Measurements from ENCODE around the gene ARSI. TPM values are rescaled to one million over a fixed set of nuclear protein-coding genes. Genes with fewer than 3 reads are reported as not detected.

ARSI gene
- total and polyA plus RNA-seq, 2 donors (not counting 3 experiments of a cell fraction or from before 2014, with no cell fraction given), result 0.17 to 0.20 TPM

DNA sequence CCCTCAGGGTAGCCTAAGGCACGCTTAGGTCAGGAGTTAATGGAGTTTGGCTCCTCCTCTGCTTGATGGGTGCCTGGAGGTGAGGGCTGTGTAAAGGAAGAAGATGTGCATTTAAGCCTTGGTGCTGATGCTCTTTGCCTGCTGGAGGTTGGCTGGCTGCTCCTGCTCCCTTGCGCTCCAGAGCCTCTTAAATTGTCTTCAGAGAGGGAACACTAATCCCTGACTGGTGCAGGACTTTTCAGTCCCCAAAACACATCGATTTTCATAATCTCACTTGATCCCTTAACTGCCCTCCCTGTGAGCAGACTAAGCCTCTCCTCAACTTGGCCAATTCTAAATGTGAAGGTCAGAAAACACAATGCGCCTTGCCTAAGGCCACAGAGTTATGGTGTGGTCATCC lies 38.6 kb upstream of the ARSI start:
- H3K79me2 ChIP-seq (ENCODE audit: control insufficient read depth, insufficient read depth, low read length), result no peaks in the 10 kb centered on the region
- H3K9me3 ChIP-seq (replicated peaks; ENCODE audit: control insufficient read depth, insufficient read depth, low read length), result no peaks in the 10 kb centered on the region
- dilution Hi-C loops (cut with MboI; ENCODE audit: extremely low pct_ligation_motif_present, low sequenced_read_pairs), result no loop called here
- H3K9me1 ChIP-seq (replicated peaks; ENCODE audit: control insufficient read depth, extremely low read depth, insufficient read depth, low read length), result no peaks in the 10 kb centered on the region
- H3K9ac ChIP-seq (replicated peaks; ENCODE audit: extremely low read depth, insufficient read depth, low read length), result no peak overlapping the region
- intact Hi-C loops (cut with micrococcal nuclease), result no loop called here
- H3K4me2 ChIP-seq (ENCODE audit: insufficient read depth, low read length), result no peak overlapping the region
- no peak overlapping the region for H3K4me3 ChIP-seq (replicated peaks in 1 of 3; ENCODE audit: insufficient read depth in 1 of 3, low read depth in 1 of 3, low read length in 3 of 3)
- BruUV-seq (replicated peaks), result no TSS peak
- peaks cover 2 to 3% of the 10 kb centered on the region in 2 experiments for H3K27me3 ChIP-seq (ENCODE audit: control insufficient read depth in 2 of 2, insufficient read depth in 2 of 2, low read length in 2 of 2)
- DNase-seq (ENCODE audit: low read depth, low spot score) (no peak), FAIRE-seq (no peak)
- H2AFZ ChIP-seq (ENCODE audit: low read depth, low read length), result no peak overlapping the region
- TF ChIP-seq, protein P1, sequence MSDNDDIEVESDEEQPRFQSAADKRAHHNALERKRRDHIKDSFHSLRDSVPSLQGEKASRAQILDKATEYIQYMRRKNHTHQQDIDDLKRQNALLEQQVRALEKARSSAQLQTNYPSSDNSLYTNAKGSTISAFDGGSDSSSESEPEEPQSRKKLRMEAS (IDR thresholded peaks at IDR 0.05; ENCODE audit: insufficient read depth, insufficient read length), result no peak
- TF ChIP-seq EZH2 (IDR thresholded peaks at IDR 0.05; ENCODE audit: borderline replicate concordance, low read depth, low read length, severe bottlenecking) (no peak), POLR2A (IDR thresholded peaks at IDR 0.05; ENCODE audit: low read depth, low read length) (no peak), GATA2 (IDR thresholded peaks at IDR 0.05; ENCODE audit: insufficient read depth, insufficient read length, low read depth, low read length) (no peak), FOS (IDR thresholded peaks at IDR 0.05; ENCODE audit: borderline replicate concordance, insufficient read depth, low read length) (no peak), MYC (IDR thresholded peaks at IDR 0.05; ENCODE audit: low read depth, low read length) (no peak)
- ChIA-PET CTCF (interaction anchor here (1.2 kb wide), 1 partner anchor 23 kb away, joined by 5 read pairs; no protein-coding TSS in a partner anchor), POLR2A (no interaction called here)
- H3K4me1 ChIP-seq (ENCODE audit: control insufficient read depth, extremely low read depth, insufficient read depth, low read length), result no peaks in the 10 kb centered on the region
- no peak overlapping the region for H3K27ac ChIP-seq (ENCODE audit: insufficient read depth, low read depth, low read length)
- H4K20me1 ChIP-seq (replicated peaks; ENCODE audit: control insufficient read depth, extremely low read depth, insufficient read depth, low read length), result no peaks in the 10 kb centered on the region
- H3K36me3 ChIP-seq (ENCODE audit: control insufficient read depth in 2 of 2, extremely low read depth in 1 of 2, insufficient read depth in 2 of 2, low read length in 2 of 2), result no peaks in the 10 kb centered on the region

DNA sequence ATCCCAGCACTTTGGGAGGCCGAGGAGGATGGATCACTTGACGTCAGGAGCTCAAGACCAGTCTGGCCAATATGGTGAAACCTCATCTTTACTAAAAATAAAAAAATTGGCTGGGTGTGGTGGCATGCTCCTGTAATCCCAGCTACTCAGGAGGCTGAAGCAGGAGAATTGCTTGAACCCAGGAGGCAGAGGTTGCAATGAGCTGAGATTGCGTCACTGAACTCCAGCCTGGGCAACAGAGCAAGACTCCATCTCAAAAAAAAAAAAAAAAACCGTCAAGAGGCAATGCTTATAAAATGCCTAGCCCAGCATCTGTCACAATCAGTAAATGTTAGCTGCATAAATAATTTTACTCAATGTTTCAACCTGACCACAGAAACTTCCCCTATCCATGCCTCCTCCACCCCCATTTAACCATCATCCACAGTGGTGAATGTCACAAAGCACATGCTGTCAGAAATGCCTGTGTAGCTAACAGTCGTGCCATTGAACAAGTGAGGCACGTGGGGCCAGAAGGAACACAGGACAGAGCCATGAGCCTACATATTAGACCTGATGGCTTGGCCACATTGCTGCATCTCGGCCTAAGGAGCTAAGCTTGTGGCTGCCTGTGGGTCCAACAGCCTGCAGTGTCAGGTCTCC lies 38.0 kb upstream of the ARSI start:
- intact Hi-C loops (cut with micrococcal nuclease) (no loop called here), dilution Hi-C loops (cut with MboI; ENCODE audit: extremely low pct_ligation_motif_present, low sequenced_read_pairs) (no loop called here)
- ChIA-PET POLR2A (no interaction called here), CTCF (interaction anchor here (1.2 kb wide), 1 partner anchor 23 kb away, joined by 5 read pairs; no protein-coding TSS in a partner anchor)
- Histone ChIP-seq H3K9ac (replicated peaks; ENCODE audit: extremely low read depth, insufficient read depth, low read length) (no peak overlapping the region), H3K4me1 (ENCODE audit: control insufficient read depth, extremely low read depth, insufficient read depth, low read length) (no peaks in the 10 kb centered on the region), H4K20me1 (replicated peaks; ENCODE audit: control insufficient read depth, extremely low read depth, insufficient read depth, low read length) (no peaks in the 10 kb centered on the region), H3K27ac (ENCODE audit: insufficient read depth, low read depth, low read length) (no peak overlapping the region), H3K4me2 (ENCODE audit: insufficient read depth, low read length) (no peak overlapping the region), H3K79me2 (ENCODE audit: control insufficient read depth, insufficient read depth, low read length) (no peaks in the 10 kb centered on the region), H3K27me3 (ENCODE audit: control insufficient read depth in 2 of 2, insufficient read depth in 2 of 2, low read length in 2 of 2) (peaks cover 2 to 3% of the 10 kb centered on the region in 2 experiments), H3K9me1 (replicated peaks; ENCODE audit: control insufficient read depth, extremely low read depth, insufficient read depth, low read length) (no peaks in the 10 kb centered on the region), H3K4me3 (replicated peaks in 1 of 3; ENCODE audit: insufficient read depth in 1 of 3, low read depth in 1 of 3, low read length in 3 of 3) (no peak overlapping the region), H3K36me3 (ENCODE audit: control insufficient read depth in 2 of 2, extremely low read depth in 1 of 2, insufficient read depth in 2 of 2, low read length in 2 of 2) (no peaks in the 10 kb centered on the region), H3K9me3 (replicated peaks; ENCODE audit: control insufficient read depth, insufficient read depth, low read length) (no peaks in the 10 kb centered on the region), H2AFZ (ENCODE audit: low read depth, low read length) (no peak overlapping the region)
- FAIRE-seq, result no peak
- no TSS peak for BruUV-seq (replicated peaks)
- no peak for TF ChIP-seq JUN (IDR thresholded peaks at IDR 0.05; ENCODE audit: borderline replicate concordance, insufficient read depth, insufficient read length, low read depth)
- TF ChIP-seq MYC (IDR thresholded peaks at IDR 0.05; ENCODE audit: low read depth, low read length), result no peak
- TF ChIP-seq POLR2A (IDR thresholded peaks at IDR 0.05; ENCODE audit: low read depth, low read length), result no peak
- no peak for TF ChIP-seq FOS (IDR thresholded peaks at IDR 0.05; ENCODE audit: borderline replicate concordance, insufficient read depth, low read length)
- no peak for TF ChIP-seq POLR2AphosphoS5 (IDR thresholded peaks at IDR 0.05; ENCODE audit: insufficient read depth, low read depth, low read length)
- TF ChIP-seq, protein P2, sequence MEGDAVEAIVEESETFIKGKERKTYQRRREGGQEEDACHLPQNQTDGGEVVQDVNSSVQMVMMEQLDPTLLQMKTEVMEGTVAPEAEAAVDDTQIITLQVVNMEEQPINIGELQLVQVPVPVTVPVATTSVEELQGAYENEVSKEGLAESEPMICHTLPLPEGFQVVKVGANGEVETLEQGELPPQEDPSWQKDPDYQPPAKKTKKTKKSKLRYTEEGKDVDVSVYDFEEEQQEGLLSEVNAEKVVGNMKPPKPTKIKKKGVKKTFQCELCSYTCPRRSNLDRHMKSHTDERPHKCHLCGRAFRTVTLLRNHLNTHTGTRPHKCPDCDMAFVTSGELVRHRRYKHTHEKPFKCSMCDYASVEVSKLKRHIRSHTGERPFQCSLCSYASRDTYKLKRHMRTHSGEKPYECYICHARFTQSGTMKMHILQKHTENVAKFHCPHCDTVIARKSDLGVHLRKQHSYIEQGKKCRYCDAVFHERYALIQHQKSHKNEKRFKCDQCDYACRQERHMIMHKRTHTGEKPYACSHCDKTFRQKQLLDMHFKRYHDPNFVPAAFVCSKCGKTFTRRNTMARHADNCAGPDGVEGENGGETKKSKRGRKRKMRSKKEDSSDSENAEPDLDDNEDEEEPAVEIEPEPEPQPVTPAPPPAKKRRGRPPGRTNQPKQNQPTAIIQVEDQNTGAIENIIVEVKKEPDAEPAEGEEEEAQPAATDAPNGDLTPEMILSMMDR (IDR thresholded peaks at IDR 0.05; ENCODE audit: extremely low read depth in 1 of 2, insufficient read depth in 1 of 2, low read depth in 1 of 2, low read length in 2 of 2), result no peak
- TF ChIP-seq EZH2 (IDR thresholded peaks at IDR 0.05; ENCODE audit: borderline replicate concordance, low read depth, low read length, severe bottlenecking), result no peak
- no peak for TF ChIP-seq GATA2 (IDR thresholded peaks at IDR 0.05; ENCODE audit: insufficient read depth, insufficient read length, low read depth, low read length)
- TF ChIP-seq, protein P1 (IDR thresholded peaks at IDR 0.05; ENCODE audit: insufficient read depth, insufficient read length), result no peak
- no peak for DNase-seq (ENCODE audit: low read depth, low spot score)

Measured in endothelial cell of umbilical vein (primary cell).